RWPE1 (cell line): ENCODE measurements around the gene CHIC2.

Experiments used
- CTCF ChIA-PET: fragments of 350-600 bp; sonication (Branson Sonifier 250); formaldehyde crosslinking; extraction: SDS; loops from one replicate; lab custom pipeline; 2021; lab: Yijun Ruan, JAX
- POLR2A ChIA-PET: fragments of 400-600 bp; formaldehyde crosslinking; extraction: SDS; loops from one replicate; lab custom pipeline; 2020; ENCODE audit warnings: antibody characterized with exemption; ENCODE audit not compliant: low non-redundant PET; lab: Yijun Ruan, JAX
- DNase-seq: peaks from one replicate; pipeline ENCODE4 v3.0.0; 2012; ENCODE audit warnings: low spot score
- H3K27ac ChIP-seq: fragments of 450-650 bp; 2 replicates; pipeline ENCODE4 v1.5.1; 2017
- CTCF ChIP-seq: fragments of 450-650 bp; conservative IDR thresholded peaks from 2 replicates; pipeline ENCODE4 v1.5.1; 2017; ENCODE audit warnings: low read depth, mild to moderate bottlenecking

The CHIC2 gene

GRCh38 chr4:54089875-54090274 lies 25.5 kb upstream of the CHIC2 start:
- no peak overlapping the region for H3K27ac ChIP-seq
- CTCF ChIA-PET = no interaction called here
- DNase-seq = no peak
- POLR2A ChIA-PET = no interaction called here
- no peak for TF ChIP-seq CTCF

- CTCF ChIA-PET = interaction anchor here (0.6 to 1.5 kb wide), 2 partner anchors 155 to 227 kb away, joined by 3 to 4 read pairs; no protein-coding TSS in a partner anchor
- no peak for TF ChIP-seq CTCF
- peak; percentile 87 for DNase-seq
- no peak overlapping the region for H3K27ac ChIP-seq
- POLR2A ChIA-PET = no interaction called here
Measured at GRCh38 chr4:54085284-54085683, 20.9 kb upstream of the CHIC2 start.

GRCh38 chr4:54082168-54082567 lies 17.8 kb upstream of the CHIC2 start:
- ChIA-PET POLR2A (no interaction called here), CTCF (no interaction called here)
- TF ChIP-seq CTCF = no peak
- H3K27ac ChIP-seq = no peak overlapping the region
- DNase-seq = peak; percentile 96

GRCh38 chr4:54077812-54078211 lies 13.4 kb upstream of the CHIC2 start:
- ChIA-PET CTCF (no interaction called here), POLR2A (no interaction called here)
- no peak overlapping the region for H3K27ac ChIP-seq
- no peak for TF ChIP-seq CTCF
- DNase-seq = no peak

- no peak overlapping the region for H3K27ac ChIP-seq
- DNase-seq = no peak
- ChIA-PET POLR2A (no interaction called here), CTCF (no interaction called here)
- no peak for TF ChIP-seq CTCF
Measured at GRCh38 chr4:54076673-54077072, 12.3 kb upstream of the CHIC2 start.

GRCh38 chr4:54074381-54074780 lies 10.0 kb upstream of the CHIC2 start:
- ChIA-PET POLR2A (no interaction called here), CTCF (interaction anchor here (0.7 kb wide), 1 partner anchor 141 kb away, joined by 3 read pairs; no protein-coding TSS in a partner anchor)
- no peak for DNase-seq
- H3K27ac ChIP-seq = no peak overlapping the region
- no peak for TF ChIP-seq CTCF
